Bone marrow (tissue), 2 donors: Measurements from ENCODE around the gene INTS4.
"Not testable (repeated sequence)": the region's sequence is repeated elsewhere in the genome, so short reads cannot be mapped to it uniquely, and the experiment has no call there.

ENCODE experiments used
- DNase-seq, 2 donors: peaks; one replicate each; lab custom pipeline; 2025; lab: John Stamatoyannopoulos, UW

The INTS4 gene

GRCh38 chr11:77994434-77995362 lies at the start of gene INTS4:
TSS of gene INTS4 (minus strand) at chr11:77994668. CDS start at chr11:77994643, 25 bp downstream.
- peak; percentile 87 to 100 for DNase-seq

- no peak for DNase-seq
Observed at GRCh38 chr11:78041843-78042440, 47.5 kb upstream of the INTS4 start.

GRCh38 chr11:78041380-78041719 lies 46.9 kb upstream of the INTS4 start:
- not testable (repeated sequence) for DNase-seq

GRCh38 chr11:78040691-78041379 lies 46.4 kb upstream of the INTS4 start:
- no peak for DNase-seq

- DNase-seq = peak in 1 of 2 donors; percentile 43
Observed at GRCh38 chr11:78039919-78040671, 45.6 kb upstream of the INTS4 start.

- no peak for DNase-seq
Observed at GRCh38 chr11:78039391-78039918, 45.0 kb upstream of the INTS4 start.

- DNase-seq = no peak
Observed at GRCh38 chr11:78038697-78039313, 44.3 kb upstream of the INTS4 start.

- no peak for DNase-seq
Observed at GRCh38 chr11:78037825-78038620, 43.6 kb upstream of the INTS4 start.

GRCh38 chr11:78037056-78037455 lies 42.6 kb upstream of the INTS4 start:
- DNase-seq = no peak

- DNase-seq = no peak
Observed at GRCh38 chr11:78036313-78036712, 41.8 kb upstream of the INTS4 start.

GRCh38 chr11:78034623-78035022 lies 40.2 kb upstream of the INTS4 start:
- DNase-seq = no peak

GRCh38 chr11:78033040-78033439 lies 38.6 kb upstream of the INTS4 start:
- DNase-seq = no peak

GRCh38 chr11:78032090-78032489 lies 37.6 kb upstream of the INTS4 start:
- DNase-seq = no peak

- no peak for DNase-seq
Observed at GRCh38 chr11:78031629-78032028, 37.2 kb upstream of the INTS4 start.

- peak in 1 of 2 donors; percentile 61 for DNase-seq
Observed at GRCh38 chr11:78030429-78031325, 36.2 kb upstream of the INTS4 start.

- DNase-seq = not testable (repeated sequence)
Observed at GRCh38 chr11:78028423-78028822, 34.0 kb upstream of the INTS4 start.

- no peak for DNase-seq
Observed at GRCh38 chr11:78027759-78028158, 33.3 kb upstream of the INTS4 start.

GRCh38 chr11:78025378-78025777 lies 30.9 kb upstream of the INTS4 start:
- no peak for DNase-seq

- no peak for DNase-seq
Observed at GRCh38 chr11:78023426-78023825, 29.0 kb upstream of the INTS4 start.
